Measurements from ENCODE around the gene DKKL1. TPM values are rescaled to one million over a fixed set of nuclear protein-coding genes. Genes with fewer than 3 reads are reported as not detected.

The DKKL1 gene
- total and polyA plus RNA-seq, 2 experiments from 2014 or later, result 11.0 to 14.0 TPM

- Histone ChIP-seq H3K36me3 (no peaks in the 10 kb centered on the region), H3K27me3 (no peaks in the 10 kb centered on the region), H3K27ac (no peak overlapping the region), H3K4me3 (no peak overlapping the region), H3K9me3 (ENCODE audit: low read depth) (no peaks in the 10 kb centered on the region), H3K4me1 (ENCODE audit: low read depth) (peaks cover 9% of the 10 kb centered on the region)
- DNase-seq (ENCODE audit: low read depth in 1 of 2, low spot score in 1 of 2), result no peak
- no peak for TF ChIP-seq CTCF (IDR thresholded peaks at IDR 0.05; ENCODE audit: low read depth, low read length)
These were observed 52.1 kb downstream of the DKKL1 start for GRCh38 chr19:49415810-49416200.

DNA sequence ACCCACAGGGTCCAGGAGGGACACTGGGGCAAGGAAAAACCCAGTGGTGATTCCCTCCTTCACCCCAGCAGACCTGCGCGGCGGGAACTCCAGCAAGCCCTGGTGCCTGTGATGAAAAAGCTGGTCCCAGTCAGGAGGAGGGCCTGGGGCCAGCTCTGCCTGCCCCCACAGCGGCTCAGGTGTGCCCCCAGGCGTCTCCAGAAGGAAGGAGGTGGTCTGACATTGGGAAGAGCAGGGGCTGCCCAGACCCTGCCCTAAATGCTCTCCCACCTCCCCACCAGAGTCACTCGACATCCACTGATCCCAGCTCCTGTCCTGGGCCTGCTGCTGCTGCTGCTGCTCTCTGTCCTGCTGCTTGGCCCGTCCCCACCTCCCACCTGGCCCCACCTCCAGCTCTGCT lies 53.4 kb downstream of the DKKL1 start:
- no peak for DNase-seq (ENCODE audit: low read depth in 1 of 2, low spot score in 1 of 2)
- no peaks in the 10 kb centered on the region for H3K36me3 ChIP-seq
- no peak overlapping the region for H3K27ac ChIP-seq
- H3K4me3 ChIP-seq, result no peak overlapping the region
- no peaks in the 10 kb centered on the region for H3K9me3 ChIP-seq (ENCODE audit: low read depth)
- peaks cover 15% of the 10 kb centered on the region for H3K4me1 ChIP-seq (ENCODE audit: low read depth)
- no peak for TF ChIP-seq CTCF (IDR thresholded peaks at IDR 0.05; ENCODE audit: low read depth, low read length)
- H3K27me3 ChIP-seq, result peaks cover 10% of the 10 kb centered on the region

DNA sequence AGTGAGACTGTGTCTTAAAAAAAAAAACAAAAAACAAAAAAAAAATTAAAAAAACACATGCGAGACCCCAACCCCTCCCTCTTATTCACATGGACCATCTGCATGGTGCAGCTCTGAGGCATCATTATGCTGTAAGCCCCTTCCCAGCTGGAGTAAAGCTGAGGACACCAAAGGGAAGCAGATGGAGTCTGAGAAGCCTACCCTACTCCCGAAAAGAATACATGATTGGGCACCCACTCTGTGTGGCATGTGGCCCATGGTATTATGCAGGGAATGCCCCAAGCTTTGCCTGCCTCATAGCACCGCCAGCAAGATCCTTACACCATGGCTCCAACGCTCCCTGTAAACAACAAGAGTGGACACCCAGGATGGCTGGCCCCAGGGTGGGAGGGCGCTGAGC lies 54.8 kb downstream of the DKKL1 start:
- TF ChIP-seq CTCF (IDR thresholded peaks at IDR 0.05; ENCODE audit: low read depth, low read length), result no peak
- H3K9me3 ChIP-seq (ENCODE audit: low read depth), result no peaks in the 10 kb centered on the region
- H3K4me1 ChIP-seq (ENCODE audit: low read depth), result peaks cover 13% of the 10 kb centered on the region
- no peak overlapping the region for H3K27ac ChIP-seq
- no peak for DNase-seq (ENCODE audit: low read depth in 1 of 2, low spot score in 1 of 2)
- peaks cover 25% of the 10 kb centered on the region for H3K27me3 ChIP-seq
- no peaks in the 10 kb centered on the region for H3K36me3 ChIP-seq
- H3K4me3 ChIP-seq, result no peak overlapping the region

GRCh38 chr19:49419173-49419572 lies 55.5 kb downstream of the DKKL1 start:
- H3K36me3 ChIP-seq, result no peaks in the 10 kb centered on the region
- no peak overlapping the region for H3K4me3 ChIP-seq
- H3K4me1 ChIP-seq (ENCODE audit: low read depth), result peaks cover 18% of the 10 kb centered on the region
- no peaks in the 10 kb centered on the region for H3K9me3 ChIP-seq (ENCODE audit: low read depth)
- no peak for DNase-seq (ENCODE audit: low read depth in 1 of 2, low spot score in 1 of 2)
- H3K27me3 ChIP-seq, result peaks cover 27% of the 10 kb centered on the region
- no peak overlapping the region for H3K27ac ChIP-seq
- TF ChIP-seq CTCF (IDR thresholded peaks at IDR 0.05; ENCODE audit: low read depth, low read length), result no peak

- no peak overlapping the region for H3K4me3 ChIP-seq
- DNase-seq (ENCODE audit: low read depth in 1 of 2, low spot score in 1 of 2), result no peak
- H3K36me3 ChIP-seq, result no peaks in the 10 kb centered on the region
- no peak overlapping the region for H3K27ac ChIP-seq
- peaks cover 38% of the 10 kb centered on the region for H3K27me3 ChIP-seq
- H3K4me1 ChIP-seq (ENCODE audit: low read depth), result peaks cover 15% of the 10 kb centered on the region
- TF ChIP-seq CTCF (IDR thresholded peaks at IDR 0.05; ENCODE audit: low read depth, low read length), result no peak
- no peaks in the 10 kb centered on the region for H3K9me3 ChIP-seq (ENCODE audit: low read depth)
These were observed 56.5 kb downstream of the DKKL1 start for GRCh38 chr19:49420227-49420626.

Measured in cardiac muscle cell (in vitro differentiated cells and primary cell).